ENCODE results near the gene ZNF346.

ZNF346 gene

DNA sequence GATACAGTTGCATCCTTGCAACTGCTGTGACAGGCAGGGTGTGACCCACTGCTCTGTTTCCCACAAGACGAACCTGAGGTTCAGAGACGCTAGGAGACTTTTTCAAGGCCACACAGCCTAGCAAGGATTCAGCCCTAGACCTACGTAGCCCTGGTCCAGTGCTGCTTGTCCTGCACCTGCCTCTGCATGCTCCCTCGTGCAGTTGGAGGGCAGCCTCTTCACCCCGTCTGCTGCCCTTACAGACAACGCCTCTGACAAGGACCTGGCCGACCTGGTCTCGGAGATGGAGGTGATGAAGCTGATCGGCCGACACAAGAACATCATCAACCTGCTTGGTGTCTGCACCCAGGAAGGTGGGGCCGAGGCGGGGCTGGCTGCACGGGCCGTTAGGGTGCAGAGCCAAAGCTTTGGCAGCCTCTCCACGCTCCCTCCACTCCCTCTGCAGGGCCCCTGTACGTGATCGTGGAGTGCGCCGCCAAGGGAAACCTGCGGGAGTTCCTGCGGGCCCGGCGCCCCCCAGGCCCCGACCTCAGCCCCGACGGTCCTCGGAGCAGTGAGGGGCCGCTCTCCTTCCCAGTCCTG, 72.7 kb downstream of the ZNF346 start:
- no peak for DNase-seq

- no peak for DNase-seq
Observed at GRCh38 chr5:177096162-177097015, 73.9 kb downstream of the ZNF346 start.

DNA sequence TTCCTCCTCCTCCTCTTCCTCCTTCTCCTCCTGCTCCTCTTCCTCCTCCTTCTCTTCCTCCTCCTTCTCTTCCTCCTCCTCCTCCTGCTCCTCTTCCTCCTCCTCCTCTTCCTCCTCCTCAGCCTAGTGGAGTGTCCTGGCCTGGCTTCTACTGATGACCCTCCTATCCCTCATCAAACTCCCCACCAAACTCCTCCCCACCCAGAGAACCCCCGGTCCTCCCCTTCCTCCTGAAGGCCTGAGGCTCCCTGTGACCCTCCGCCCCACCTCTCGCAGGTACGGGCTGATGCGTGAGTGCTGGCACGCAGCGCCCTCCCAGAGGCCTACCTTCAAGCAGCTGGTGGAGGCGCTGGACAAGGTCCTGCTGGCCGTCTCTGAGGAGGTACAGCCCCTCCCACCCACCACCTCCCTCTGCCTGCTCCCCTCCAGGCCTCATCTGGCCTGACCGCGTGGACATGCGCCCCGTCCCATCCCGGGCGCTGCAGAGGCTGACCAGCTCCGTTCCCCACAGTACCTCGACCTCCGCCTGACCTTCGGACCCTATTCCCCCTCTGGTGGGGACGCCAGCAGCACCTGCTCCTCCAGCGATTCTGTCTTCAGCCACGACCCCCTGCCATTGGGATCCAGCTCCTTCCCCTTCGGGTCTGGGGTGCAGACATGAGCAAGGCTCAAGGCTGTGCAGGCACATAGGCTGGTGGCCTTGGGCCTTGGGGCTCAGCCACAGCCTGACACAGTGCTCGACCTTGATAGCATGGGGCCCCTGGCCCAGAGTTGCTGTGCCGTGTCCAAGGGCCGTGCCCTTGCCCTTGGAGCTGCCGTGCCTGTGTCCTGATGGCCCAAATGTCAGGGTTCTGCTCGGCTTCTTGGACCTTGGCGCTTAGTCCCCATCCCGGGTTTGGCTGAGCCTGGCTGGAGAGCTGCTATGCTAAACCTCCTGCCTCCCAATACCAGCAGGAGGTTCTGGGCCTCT, 74.8 kb downstream of the ZNF346 start:
- DNase-seq: no peak

GRCh38 chr5:177098120-177098469, 75.6 kb downstream of the ZNF346 start:
- no peak for DNase-seq

- DNase-seq: no peak
Observed at GRCh38 chr5:177098470-177099141, 76.1 kb downstream of the ZNF346 start.

DNA sequence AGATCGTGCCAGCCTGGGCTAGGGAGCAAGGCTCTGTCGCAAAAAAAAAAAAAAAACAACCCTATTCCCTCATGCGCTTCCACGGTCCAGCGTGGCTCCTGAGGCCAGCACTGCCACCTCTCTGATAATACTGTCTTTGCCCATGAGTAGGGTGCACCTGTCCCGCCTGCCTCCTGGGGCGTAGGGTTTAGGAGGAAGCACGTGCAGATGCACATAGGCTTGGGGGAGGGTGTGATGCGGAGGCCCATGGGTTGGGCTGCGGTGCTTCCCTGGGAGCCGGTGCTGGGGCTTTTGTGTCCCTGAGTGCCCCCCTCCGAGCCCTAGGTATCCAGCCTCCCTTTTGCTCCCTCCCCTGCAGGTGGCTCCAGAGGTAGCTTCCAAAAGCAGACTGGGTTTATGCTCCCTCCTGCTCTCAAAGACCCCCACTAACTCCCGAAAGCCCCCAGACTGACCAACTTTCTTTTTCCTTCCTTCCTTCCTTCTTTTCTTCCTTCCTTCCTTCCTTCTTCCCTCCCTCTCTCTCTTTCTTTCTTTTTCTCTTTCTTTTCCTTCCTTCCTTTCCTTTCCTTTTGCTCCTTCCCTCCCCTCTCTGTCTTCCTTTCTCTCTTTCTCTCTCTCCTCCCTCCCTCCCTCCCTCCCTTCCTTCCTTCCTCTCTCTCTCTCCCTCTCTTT, 77.1 kb downstream of the ZNF346 start:
- DNase-seq: no peak

- DNase-seq: no peak
Observed at GRCh38 chr5:177100714-177101121, 78.2 kb downstream of the ZNF346 start.

- no peak for DNase-seq
Observed at GRCh38 chr5:177103523-177104253, 81.2 kb downstream of the ZNF346 start.

DNA sequence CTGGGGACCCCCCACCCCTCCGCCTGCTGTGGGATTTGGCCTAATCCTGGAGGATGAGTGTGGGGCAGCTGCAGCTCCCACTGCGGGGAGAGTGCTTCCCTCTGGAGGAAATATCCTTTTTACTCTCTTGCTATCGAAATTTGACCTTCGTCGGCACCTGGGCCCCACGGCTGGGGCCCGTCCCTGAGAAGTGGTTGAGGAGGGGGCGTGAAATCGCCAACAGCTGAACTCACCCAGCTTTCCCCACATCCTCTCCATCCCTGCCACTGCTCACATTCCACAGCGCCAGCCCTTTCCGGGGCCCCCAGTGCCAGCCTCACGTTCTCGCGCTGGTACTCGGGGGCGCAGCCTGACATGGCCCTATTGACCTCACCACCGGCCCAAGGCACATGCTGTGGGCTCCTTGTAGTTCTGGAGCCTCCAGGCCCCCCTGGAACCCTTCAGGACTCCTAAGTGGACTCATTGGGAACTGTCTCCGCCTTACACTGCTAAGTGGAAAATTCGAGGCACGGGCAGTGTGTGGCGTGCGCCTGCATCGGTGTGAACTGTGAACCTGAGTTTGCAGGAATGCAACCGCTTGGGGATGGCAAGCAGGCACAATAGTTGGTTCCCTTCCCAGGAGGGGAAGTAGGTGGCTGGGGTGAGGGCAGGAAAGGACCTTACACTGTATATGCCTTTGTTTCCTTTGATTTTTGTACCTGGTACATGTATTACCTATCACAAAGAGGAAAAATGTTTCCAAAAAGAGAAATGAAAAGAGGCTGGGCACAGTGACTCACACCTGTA, 83.4 kb downstream of the ZNF346 start:
- DNase-seq: no peak

DNA sequence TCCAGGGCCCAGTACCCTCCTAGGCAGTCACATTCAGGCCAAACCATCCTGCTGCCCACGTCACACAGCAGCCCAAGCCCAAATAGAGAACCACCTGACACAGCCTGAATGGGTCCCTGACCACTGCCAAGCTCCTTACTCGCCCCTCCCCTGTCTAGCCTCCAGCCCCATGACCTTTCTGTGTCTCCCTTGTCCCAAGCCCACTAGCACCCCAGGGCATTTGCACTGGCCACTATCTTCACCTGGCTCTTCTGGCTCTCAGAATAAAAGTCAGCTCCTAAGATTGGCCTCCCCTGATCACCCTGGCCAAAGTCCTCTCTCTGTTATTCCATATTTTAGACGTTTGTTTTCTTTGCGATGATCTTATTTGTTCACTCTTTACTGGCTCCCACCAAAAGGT, 84.7 kb downstream of the ZNF346 start:
- no peak for DNase-seq

DNA sequence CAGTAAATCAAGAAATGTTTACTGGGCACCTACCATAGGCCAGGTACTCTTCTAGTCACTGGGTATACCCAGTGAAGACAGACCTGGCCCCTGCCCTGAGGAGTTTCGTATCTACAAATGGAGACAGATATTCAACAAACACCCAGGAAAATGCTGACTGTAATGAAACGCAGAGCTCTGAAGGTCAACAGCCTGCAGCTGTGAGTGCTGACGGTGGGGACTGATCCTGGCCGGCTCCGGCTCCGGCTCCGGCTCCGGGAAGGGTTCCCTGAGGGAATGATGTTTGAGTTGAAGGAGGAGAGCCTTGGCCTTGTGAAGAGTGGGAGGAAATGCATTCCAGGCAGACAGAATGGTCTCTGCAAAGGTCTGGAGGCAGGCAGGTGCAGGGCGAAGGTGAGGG, 87.3 kb downstream of the ZNF346 start:
- no peak for DNase-seq

- no peak for DNase-seq
Observed at GRCh38 chr5:177111720-177112394, 89.4 kb downstream of the ZNF346 start.

DNA sequence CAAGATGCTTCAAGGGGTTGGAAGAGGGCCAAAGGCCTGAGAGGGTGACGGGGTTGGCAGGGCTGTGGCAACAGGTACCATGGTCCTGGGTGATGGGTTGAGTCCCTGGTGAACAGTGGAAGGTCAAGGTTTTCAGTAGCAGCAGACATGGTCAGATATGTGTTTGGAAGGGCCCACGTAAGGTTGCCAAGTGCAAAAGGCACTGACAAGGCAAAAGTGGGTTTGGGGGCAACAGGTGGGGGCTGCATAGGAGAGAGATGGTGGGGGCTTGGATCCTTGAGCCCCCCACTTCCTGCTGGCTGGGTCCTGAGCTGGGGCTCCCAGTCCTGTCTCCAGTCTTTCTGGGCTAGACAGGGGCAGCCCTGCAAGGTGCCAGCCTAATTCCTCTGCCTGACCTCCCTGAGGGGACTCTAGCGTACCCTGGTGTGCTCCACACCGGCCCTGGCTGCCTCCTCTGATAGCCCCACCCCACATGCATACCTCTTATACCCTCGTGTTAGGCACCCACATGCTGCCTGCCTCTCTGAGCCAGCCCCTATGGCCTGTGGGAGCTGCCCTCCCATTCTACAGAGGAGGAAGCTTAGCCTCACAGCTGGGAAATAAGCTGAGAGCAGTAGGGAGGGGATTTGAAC, 90.2 kb downstream of the ZNF346 start:
- no peak for DNase-seq

DNA sequence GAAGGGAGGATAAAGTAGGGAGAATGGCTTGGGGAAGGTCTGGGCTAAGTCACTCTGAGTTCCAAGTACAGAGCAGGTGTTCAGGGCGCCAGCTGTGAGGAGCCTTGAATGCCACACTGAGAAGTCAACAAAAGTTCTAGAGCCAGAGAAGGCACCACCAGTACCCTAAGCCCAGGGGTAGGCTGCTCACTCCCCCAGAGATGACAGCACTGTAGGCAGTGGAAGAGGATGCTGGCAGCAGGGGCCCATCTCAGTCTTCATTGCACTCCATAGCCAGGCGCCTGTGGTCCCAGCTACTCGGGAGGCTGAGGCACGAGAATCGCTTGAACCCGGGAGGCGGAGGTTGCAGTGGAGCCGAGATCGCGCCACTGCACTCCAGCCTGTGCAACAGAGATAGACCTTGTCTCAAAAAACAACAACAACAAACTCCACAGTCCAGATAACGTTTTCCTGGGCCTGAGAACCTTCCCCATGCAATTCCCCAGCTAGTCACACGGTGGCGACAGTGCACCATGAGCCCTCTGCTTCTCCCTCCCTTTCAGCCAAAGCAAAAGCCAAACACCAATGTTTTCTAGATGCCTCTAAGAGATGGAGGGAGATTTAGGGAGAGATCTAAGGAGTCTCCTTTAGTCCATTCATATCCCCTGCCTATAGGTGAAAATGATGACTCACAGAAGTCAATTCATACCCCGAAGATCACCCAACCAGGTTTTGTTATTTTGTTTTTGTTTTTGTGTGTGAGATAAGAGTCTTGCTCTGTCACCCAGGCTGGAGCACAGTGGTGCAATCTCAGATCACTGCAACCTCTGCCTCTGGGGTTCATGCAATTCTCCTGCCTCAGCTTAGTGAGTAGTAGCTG, 91.3 kb downstream of the ZNF346 start:
- DNase-seq: no peak

DNA sequence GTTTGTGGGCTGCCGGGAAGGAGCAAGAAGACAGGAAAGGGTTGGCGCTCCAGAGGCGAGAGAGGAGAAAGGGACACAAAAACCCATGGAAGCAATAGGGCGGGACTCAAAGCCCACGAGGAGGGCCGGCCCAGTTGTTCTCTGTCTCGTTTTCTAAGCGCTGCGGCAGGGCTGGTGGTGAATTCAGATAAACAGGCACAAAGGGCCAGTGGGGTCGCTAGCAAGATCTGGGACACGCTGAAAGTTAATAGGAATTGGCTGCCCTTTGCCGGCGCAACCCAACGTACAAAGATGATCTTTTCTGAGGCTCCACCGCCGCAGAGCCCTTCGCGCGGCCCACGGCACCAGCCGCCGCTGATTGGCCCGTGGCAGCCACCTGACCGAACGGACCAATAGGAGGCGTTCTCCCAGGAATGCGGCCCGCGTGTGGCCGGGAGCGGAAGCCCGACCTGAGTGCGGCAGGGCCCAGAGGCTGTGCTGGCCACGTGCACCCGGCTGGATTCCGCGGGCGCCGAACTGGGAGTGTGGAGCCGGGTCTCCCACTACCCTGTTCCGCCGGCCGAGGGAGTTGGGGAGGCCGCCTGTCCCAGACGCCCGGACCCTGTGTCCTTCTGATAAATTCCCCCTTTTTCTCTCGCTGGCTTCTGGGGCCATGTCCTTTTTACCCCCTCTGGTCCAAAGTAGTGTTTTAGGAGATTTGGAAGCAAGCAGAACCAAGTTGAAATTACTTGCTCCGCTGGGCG, 94.3 kb downstream of the ZNF346 start:
- no peak for DNase-seq

GRCh38 chr5:177117441-177118045, 95.0 kb downstream of the ZNF346 start:
- no peak for DNase-seq

- DNase-seq: no peak
Observed at GRCh38 chr5:177122566-177122965, 100.1 kb downstream of the ZNF346 start.
